B cell (primary cell): ENCODE measurements around the gene TCF7L1. TPM values are rescaled to one million over a fixed set of nuclear protein-coding genes. Genes with fewer than 3 reads are reported as not detected.

Experiments used
- ATAC-seq: fragments of 200-7000 bp; cut with Tn5 transposase; one replicate; pipeline ENCODE4 v1.10.0; 2021; ENCODE audit warnings: low read depth, mild to moderate bottlenecking, moderate number of reproducible peaks, moderate library complexity
- CTCF ChIA-PET: fragments of 350-600 bp; sonication (Branson Sonifier 250); formaldehyde crosslinking; loops from one replicate; lab custom pipeline; 2021; ENCODE audit warnings: antibody characterized with exemption, inconsistent platforms; lab: Charles Lee
- POLR2A ChIA-PET: fragments of 350-600 bp; sonication (Branson Sonifier 250); formaldehyde crosslinking; loops from one replicate; lab custom pipeline; 2021; ENCODE audit warnings: antibody characterized with exemption; lab: Charles Lee
- DNase-seq: peaks from one replicate; pipeline ENCODE4 v3.0.0; 2013
- H2AFZ ChIP-seq: 2 replicates; pipeline ENCODE4 v1.6.1; 2012; ENCODE audit warnings: mild to moderate bottlenecking, low read depth, low read length; ENCODE audit not compliant: insufficient read depth, poor library complexity, severe bottlenecking
- H3K27ac ChIP-seq, 2 donors: 1 replicate in 1 of 2; 2 replicates in 1 of 2; pipeline ENCODE4 v1.5.1; 2012 to 2013; ENCODE audit warnings: low read length in 2 of 2, mild to moderate bottlenecking in 2 of 2, moderate library complexity in 1 of 2
- H3K27me3 ChIP-seq, 4 experiments: fragments of 200-600 bp in 1 of 4; sonication (generic) in 1 of 4; replicated peaks in 1 of 4; 1 replicate in 2 of 4; 2 replicates in 2 of 4; pipeline versions ENCODE4 v1.6.1 to v1.7.0; 2013 to 2016; ENCODE audit warnings: low read length in 3 of 4, mild to moderate bottlenecking in 2 of 4, mixed read lengths in 1 of 4, moderate library complexity in 1 of 4; ENCODE audit not compliant: insufficient read depth in 4 of 4, control insufficient read depth in 3 of 4; ENCODE audit errors: control extremely low read depth in 1 of 4
- H3K36me3 ChIP-seq, 2 experiments: replicated peaks in 1 of 2; 1 replicate in 1 of 2; 2 replicates in 1 of 2; pipeline versions ENCODE4 v1.6.1 to v1.7.1; 2013; ENCODE audit warnings: low read length in 1 of 2; ENCODE audit not compliant: insufficient read depth in 2 of 2, control insufficient read depth in 1 of 2; ENCODE audit errors: control extremely low read depth in 1 of 2, extremely low read depth in 1 of 2
- H3K4me1 ChIP-seq, 2 donors: fragments of 200-600 bp in 1 of 2; sonication (generic) in 1 of 2; 1 replicate in 1 of 2; 2 replicates in 1 of 2; pipeline versions ENCODE4 v1.5.1 to v1.6.1; 2013 to 2017; ENCODE audit warnings: low read length in 2 of 2; ENCODE audit not compliant: control insufficient read depth in 2 of 2, insufficient read depth in 2 of 2
- H3K4me2 ChIP-seq: replicated peaks from 2 replicates; pipeline ENCODE3; 2012; ENCODE audit warnings: mild to moderate bottlenecking, low read depth, low read length; ENCODE audit not compliant: poor library complexity, severe bottlenecking
- H3K4me3 ChIP-seq, 5 experiments: fragments of 200-600 bp in 1 of 5; sonication (generic) in 1 of 5; 1 replicate in 3 of 5; 2 replicates in 2 of 5; pipeline versions ENCODE4 v1.5.1 to v1.7.0; 2011 to 2016; ENCODE audit warnings: low read length in 4 of 5, mild to moderate bottlenecking in 4 of 5, low read depth in 2 of 5, control low read depth in 1 of 5, moderate library complexity in 1 of 5; ENCODE audit not compliant: insufficient read depth in 1 of 5; ENCODE audit errors: control extremely low read depth in 1 of 5, extremely low read depth in 1 of 5
- H3K79me2 ChIP-seq: fragments of 200-600 bp; sonication (generic); one replicate; pipeline ENCODE4 v1.6.0; 2016; ENCODE audit warnings: low read length; ENCODE audit not compliant: control insufficient read depth, insufficient read depth
- H3K9ac ChIP-seq: fragments of 200-600 bp; sonication (generic); 2 replicates; pipeline ENCODE4 v1.6.1; 2017; ENCODE audit warnings: mild to moderate bottlenecking, low read length, moderate library complexity
- H3K9me3 ChIP-seq, 3 donors: one replicate each; pipeline versions ENCODE4 v1.6.1 to v1.7.1; 2013; ENCODE audit warnings: low read length in 2 of 3; ENCODE audit not compliant: control insufficient read depth in 2 of 3, insufficient read depth in 1 of 3; ENCODE audit errors: control extremely low read depth in 1 of 3
- H4K20me1 ChIP-seq: 2 replicates; pipeline ENCODE4 v1.6.0; 2012; ENCODE audit warnings: mild to moderate bottlenecking, low read length; ENCODE audit not compliant: insufficient read depth, control insufficient read depth, poor library complexity, severe bottlenecking
- H3K27ac Mint-ChIP-seq: one replicate; pipeline ENCODE4 v1.8.0; 2021; ENCODE audit warnings: mixed read lengths
- H3K27me3 Mint-ChIP-seq: one replicate; pipeline ENCODE4 v1.8.0; 2021; ENCODE audit warnings: mixed read lengths
- H3K4me1 Mint-ChIP-seq: one replicate; pipeline ENCODE4 v1.8.0; 2021; ENCODE audit warnings: mixed read lengths
- H3K4me3 Mint-ChIP-seq: one replicate; pipeline ENCODE4 v1.8.0; 2021; ENCODE audit warnings: mixed read lengths
- H3K9me3 Mint-ChIP-seq: one replicate; pipeline ENCODE4 v1.8.0; 2022; ENCODE audit warnings: mixed read lengths; ENCODE audit not compliant: insufficient read depth
- CTCF ChIP-seq: fragments of 200-600 bp; IDR thresholded peaks from one replicate; pipeline ENCODE4 v1.8.0; 2022; ENCODE audit warnings: antibody characterized with exemption, mild to moderate bottlenecking
- EZH2 ChIP-seq: IDR thresholded peaks from 2 replicates; pipeline ENCODE4 v1.6.1; 2012; ENCODE audit warnings: borderline replicate concordance, low read depth, mild to moderate bottlenecking, moderate library complexity, low read length; ENCODE audit not compliant: insufficient read depth, poor library complexity, severe bottlenecking
- WGBS: methylation state at CpG from one replicate; pipeline ENCODE4 v1.1.5; 2013; ENCODE audit warnings: missing lambda C conversion rate; ENCODE audit not compliant: insufficient coverage; 5-methylcytosine and 5-hydroxymethylcytosine counted together
- intact Hi-C: fragments of 100-400 bp; cut with micrococcal nuclease; formaldehyde crosslinking; loops from one replicate; pipeline ENCODE4 v1.10.0; 2022
- polyA plus RNA-seq: library from polyadenylated mRNA; depleted of rRNA; stranded (reverse); fragments of >200 nt; gene quantifications from 2 replicates; pipeline ENCODE4 v1.2.3, GENCODE V29; 2012
- total RNA-seq, 2 donors: library from RNA; stranded (reverse); fragments of 120-200 nt in 1 of 2; gene quantifications; 1 replicate in 1 of 2; 2 replicates in 1 of 2; pipeline versions ENCODE4 v1.2.3 to v1.2.4, GENCODE V29; 2013 to 2022

TCF7L1 gene
- total and polyA plus RNA-seq, 2 donors (not counting 1 experiment from before 2014, with no cell fraction given): 0.67 to 0.81 TPM

- peaks cover 0 to 16% (median 3%) of the 10 kb centered on the region in 4 experiments for H3K27me3 ChIP-seq
Observed at GRCh38 chr2:85240055-85240454, 106.9 kb downstream of the TCF7L1 start.

DNA sequence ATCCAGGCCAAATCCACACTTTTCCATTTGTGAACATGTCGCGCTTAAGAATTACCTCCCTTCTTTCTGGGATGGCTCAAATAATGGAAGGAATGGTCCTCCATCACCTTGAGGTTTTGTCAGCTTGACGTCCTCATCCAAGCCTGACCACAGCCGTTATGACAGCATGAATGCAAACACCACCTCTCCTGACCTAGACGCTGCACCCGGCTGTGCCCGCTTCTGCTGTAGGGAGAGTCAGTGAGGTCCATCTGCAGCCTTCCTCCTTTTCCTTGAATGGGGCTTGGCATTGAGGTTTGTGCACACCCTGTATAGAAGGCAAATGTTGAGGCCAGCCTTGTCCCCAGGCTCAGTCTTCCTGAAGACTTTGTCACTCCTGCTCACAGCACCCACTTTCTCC lies 109.1 kb downstream of the TCF7L1 start:
- H3K79me2 ChIP-seq: no peaks in the 10 kb centered on the region
- ChIA-PET CTCF (no interaction called here), POLR2A (no interaction called here)
- DNase-seq: no peak
- H3K27ac ChIP-seq: no peak overlapping the region
- H3K27ac Mint-ChIP-seq: no peak overlapping the region
- H3K4me1 Mint-ChIP-seq: no peaks in the 10 kb centered on the region
- no peak overlapping the region for H3K4me3 ChIP-seq
- no peak for ATAC-seq
- TF ChIP-seq EZH2: no peak
- TF ChIP-seq CTCF: no peak
- no peaks in the 10 kb centered on the region for H3K4me1 ChIP-seq
- peaks cover 40% of the 10 kb centered on the region for H3K27me3 Mint-ChIP-seq
- no peak overlapping the region for H3K9ac ChIP-seq
- H3K9me3 Mint-ChIP-seq: no peaks in the 10 kb centered on the region
- H2AFZ ChIP-seq: no peak overlapping the region
- no peak overlapping the region for H3K4me3 Mint-ChIP-seq
- no peaks in the 10 kb centered on the region for H4K20me1 ChIP-seq
- no peaks in the 10 kb centered on the region for H3K36me3 ChIP-seq
- H3K4me2 ChIP-seq: no peak overlapping the region
- H3K27me3 ChIP-seq: peaks cover 0 to 8% (median 1%) of the 10 kb centered on the region in 4 experiments
- no peaks in the 10 kb centered on the region for H3K9me3 ChIP-seq
- intact Hi-C loops: no loop called here
- 100% methylated on average over 2 of the region's 7 CpGs for WGBS

More at GRCh38 chr2:85240055-85240454, 106.9 kb downstream of the TCF7L1 start:
- no peak overlapping the region for H3K27ac Mint-ChIP-seq
- DNase-seq (no peak), ATAC-seq (no peak)
- no peaks in the 10 kb centered on the region for H3K9me3 ChIP-seq
- no peaks in the 10 kb centered on the region for H3K9me3 Mint-ChIP-seq
- no peaks in the 10 kb centered on the region for H3K4me1 ChIP-seq
- no peaks in the 10 kb centered on the region for H3K36me3 ChIP-seq
- no peaks in the 10 kb centered on the region for H3K4me1 Mint-ChIP-seq
- H4K20me1 ChIP-seq: no peaks in the 10 kb centered on the region
- ChIA-PET CTCF (no interaction called here), POLR2A (no interaction called here)
- no peak overlapping the region for H3K27ac ChIP-seq
- H3K4me3 Mint-ChIP-seq: no peak overlapping the region
- TF ChIP-seq EZH2: no peak
- TF ChIP-seq CTCF: no peak
- H2AFZ ChIP-seq: no peak overlapping the region
- intact Hi-C loops: no loop called here
- H3K27me3 Mint-ChIP-seq: peaks cover 50% of the 10 kb centered on the region
- H3K9ac ChIP-seq: no peak overlapping the region
- no peak overlapping the region for H3K4me3 ChIP-seq
- H3K79me2 ChIP-seq: no peaks in the 10 kb centered on the region
- WGBS: 84% methylated on average over 5 of the region's 8 CpGs
- no peak overlapping the region for H3K4me2 ChIP-seq
